Adrenal gland (tissue), 12 donors: ENCODE results near the gene CNTNAP2. TPM values are rescaled to one million over a fixed set of nuclear protein-coding genes. Genes with fewer than 3 reads are reported as not detected.

ENCODE experiments used
- DNase-seq, 7 donors: peaks; one replicate each; pipeline ENCODE4 v3.0.0-alpha.2; 2019 to 2020
- H3K27ac ChIP-seq, 5 donors: fragments of 200-600 bp; sonication (generic) in 4 of 5; 1 replicate in 3 of 5; 2 replicates in 2 of 5; pipeline versions ENCODE4 v1.5.1 to v1.8.0; 2016 to 2020; ENCODE audit warnings: mild to moderate bottlenecking in 1 of 5
- H3K27me3 ChIP-seq: fragments of 200-600 bp; 2 replicates; pipeline ENCODE4 v1.8.0; 2021
- H3K36me3 ChIP-seq, 2 donors: fragments of 200-600 bp; replicated peaks in 1 of 2; 1 replicate in 1 of 2; 2 replicates in 1 of 2; pipeline versions ENCODE4 v1.5.1 to v1.8.0; 2018 to 2022
- H3K4me1 ChIP-seq, 2 donors: fragments of 200-600 bp; replicated peaks in 1 of 2; 1 replicate in 1 of 2; 2 replicates in 1 of 2; pipeline versions ENCODE4 v1.5.1 to v1.8.0; 2018 to 2021
- H3K4me3 ChIP-seq, 4 donors: fragments of 200-600 bp; sonication (generic) in 3 of 4; one replicate each; pipeline ENCODE4 v1.5.1; 2016 to 2018
- H3K9me3 ChIP-seq, 3 donors: fragments of 200-600 bp; sonication (generic) in 1 of 3; replicated peaks in 1 of 3; 1 replicate in 2 of 3; 2 replicates in 1 of 3; pipeline versions ENCODE4 v1.5.1 to v1.8.0; 2016 to 2021
- POLR2A ChIP-seq, 2 donors: fragments of 450-650 bp; IDR thresholded peaks; one replicate each; pipeline ENCODE4 v1.6.1; 2017; ENCODE audit warnings: antibody characterized with exemption in 2 of 2, mild to moderate bottlenecking in 2 of 2, moderate library complexity in 1 of 2
- WGBS, 4 donors: extraction: QIAGEN DNeasy Blood & Tissue Kit in 2 of 4; methylation state at CpG; one replicate each; pipeline versions ENCODE4 v1.1.5 to v1.1.7; 2013 to 2017; 5-methylcytosine and 5-hydroxymethylcytosine counted together
- intact Hi-C, 2 donors: fragments of 100-400 bp; cut with DNase I; formaldehyde crosslinking; loops; one replicate each; pipeline versions ENCODE4 v1.14.1 to v1.15.0; 2022 to 2023
- polyA plus RNA-seq, 3 donors: library from polyadenylated mRNA; stranded (reverse); fragments of 200-250 nt in 2 of 3; fragments of 350-450 nt in 1 of 3; fragmentation: Illumina TruSeq in 1 of 3; extraction: RNeasy Lipid Tissue Mini Kit (QIAGEN cat#74804) in 1 of 3; gene quantifications; one replicate each; pipeline ENCODE4 v1.2.3, GENCODE V29; 2013 to 2014
- total RNA-seq, 9 donors: library from RNA; depleted of rRNA in 4 of 9; stranded (reverse); fragments of >200 nt in 4 of 9; fragments of 120-200 nt in 1 of 9; fragmentation: NEBNext Ultra II Directional in 1 of 9; extraction: Animal tissue kit (Norgen Biotek cat#: 25700) in 1 of 9; gene quantifications; one replicate each; pipeline versions ENCODE4 v1.1.0 to v1.2.4, GENCODE V29; 2013 to 2023
- TF ChIP-seq, protein P1 (sequence below), 6 experiments: fragments of 450-650 bp in 4 of 6; fragments of 200-600 bp in 2 of 6; sonication (generic) in 1 of 6; IDR thresholded peaks; 1 replicate in 5 of 6; 2 replicates in 1 of 6; pipeline versions ENCODE4 v1.5.1 to v1.8.0; 2016 to 2021; ENCODE audit warnings: antibody characterized with exemption in 6 of 6, mild to moderate bottlenecking in 2 of 6, moderate library complexity in 1 of 6
- donor health status: healthy with polysubstance abuse.
- donor health status: Bipolar disorder and iron deficiency.
- donor health status: DM: yes; HTN: yes; CAD: no.
- donor health status: DM: no; HTN: no; CAD: no.
- donor health status: DM: no; HTN: no; CAD: no.
- donor health status: DM: yes; HTN: yes; CAD: no.

CNTNAP2 gene
- total and polyA plus RNA-seq, 12 donors = 0.14 to 6.3 (median 1.8) TPM; not detected in 2

DNA sequence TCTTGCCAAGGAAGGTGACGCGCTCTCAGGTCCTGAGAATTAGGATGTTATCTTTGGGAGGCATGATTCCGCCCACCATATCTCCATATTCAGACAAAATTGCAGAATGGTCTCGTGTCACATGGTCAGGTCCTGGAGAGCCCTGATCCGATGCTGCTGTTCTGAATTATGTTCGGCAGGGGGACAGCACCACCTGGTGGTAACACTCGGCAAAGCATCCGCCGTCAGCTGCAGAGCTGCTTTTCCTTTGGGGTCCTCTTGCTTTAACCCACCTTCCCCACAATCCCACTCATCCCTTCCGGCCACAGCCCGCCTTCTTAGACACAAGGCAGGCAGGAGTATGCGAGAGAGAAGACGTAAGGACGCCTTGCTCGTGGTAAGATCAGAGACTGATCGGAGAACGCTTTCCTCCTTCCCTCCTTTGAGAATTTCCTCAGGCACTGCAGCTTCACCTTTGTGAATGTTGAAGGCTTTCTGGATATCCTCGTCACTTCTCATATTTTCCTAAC lies 2146.2 kb downstream of the CNTNAP2 start:
- Histone ChIP-seq H3K9me3 (no peaks in the 10 kb centered on the region), H3K27ac (no peak overlapping the region), H3K27me3 (no peaks in the 10 kb centered on the region), H3K36me3 (no peaks in the 10 kb centered on the region), H3K4me3 (no peak overlapping the region), H3K4me1 (peaks cover 0 to 7% of the 10 kb centered on the region in 2 donors)
- intact Hi-C loops = no loop called here
- TF ChIP-seq, protein P1, sequence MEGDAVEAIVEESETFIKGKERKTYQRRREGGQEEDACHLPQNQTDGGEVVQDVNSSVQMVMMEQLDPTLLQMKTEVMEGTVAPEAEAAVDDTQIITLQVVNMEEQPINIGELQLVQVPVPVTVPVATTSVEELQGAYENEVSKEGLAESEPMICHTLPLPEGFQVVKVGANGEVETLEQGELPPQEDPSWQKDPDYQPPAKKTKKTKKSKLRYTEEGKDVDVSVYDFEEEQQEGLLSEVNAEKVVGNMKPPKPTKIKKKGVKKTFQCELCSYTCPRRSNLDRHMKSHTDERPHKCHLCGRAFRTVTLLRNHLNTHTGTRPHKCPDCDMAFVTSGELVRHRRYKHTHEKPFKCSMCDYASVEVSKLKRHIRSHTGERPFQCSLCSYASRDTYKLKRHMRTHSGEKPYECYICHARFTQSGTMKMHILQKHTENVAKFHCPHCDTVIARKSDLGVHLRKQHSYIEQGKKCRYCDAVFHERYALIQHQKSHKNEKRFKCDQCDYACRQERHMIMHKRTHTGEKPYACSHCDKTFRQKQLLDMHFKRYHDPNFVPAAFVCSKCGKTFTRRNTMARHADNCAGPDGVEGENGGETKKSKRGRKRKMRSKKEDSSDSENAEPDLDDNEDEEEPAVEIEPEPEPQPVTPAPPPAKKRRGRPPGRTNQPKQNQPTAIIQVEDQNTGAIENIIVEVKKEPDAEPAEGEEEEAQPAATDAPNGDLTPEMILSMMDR (IDR thresholded peaks at IDR 0.05) = peak; percentile 78 to 97 (median 85)
- no peak for TF ChIP-seq POLR2A (IDR thresholded peaks at IDR 0.05)
- 4 to 8% (median 6%) methylated on average over 18 of the region's 18 CpGs for WGBS, 4 donors
- DNase-seq = peak; percentile 50 to 88 (median 68)

DNA sequence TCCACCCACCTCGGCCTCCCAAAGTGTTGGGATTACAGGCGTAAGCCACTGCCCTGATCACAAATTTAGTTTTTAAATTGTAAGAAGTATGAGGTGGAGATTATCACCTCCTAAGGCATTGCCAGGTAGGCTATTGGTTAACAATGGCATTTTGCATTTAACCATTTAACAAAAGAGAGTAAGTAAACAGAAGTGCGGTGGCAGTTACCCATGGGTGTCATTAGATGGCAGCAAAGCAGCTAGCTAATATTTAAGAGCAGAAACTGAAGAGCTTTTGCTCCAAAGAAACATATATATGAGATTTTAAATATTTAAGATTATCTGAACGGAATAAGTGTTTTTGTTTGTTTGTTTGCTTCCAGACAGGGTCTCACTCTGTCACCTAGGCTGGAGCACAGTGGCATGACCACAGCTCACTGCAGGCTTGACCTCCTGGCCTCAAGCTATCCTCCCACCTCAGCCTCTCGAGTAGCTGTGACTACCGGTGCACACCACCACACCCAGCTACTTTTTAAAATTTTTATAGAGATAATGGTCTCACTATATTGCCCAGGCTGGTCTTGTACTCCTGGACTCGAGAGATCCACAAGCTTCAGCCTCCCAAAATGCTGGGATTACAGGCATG lies 2148.4 kb downstream of the CNTNAP2 start:
- Histone ChIP-seq H3K9me3 (no peaks in the 10 kb centered on the region), H3K4me3 (no peak overlapping the region), H3K27ac (no peak overlapping the region), H3K36me3 (no peaks in the 10 kb centered on the region), H3K4me1 (peaks cover 0 to 7% of the 10 kb centered on the region in 2 donors), H3K27me3 (no peaks in the 10 kb centered on the region)
- TF ChIP-seq, protein P1 (IDR thresholded peaks at IDR 0.05) = peak; percentile 34 to 56 (median 43)
- TF ChIP-seq POLR2A (IDR thresholded peaks at IDR 0.05) = no peak
- intact Hi-C loops = no loop called here
- WGBS, 4 donors = 50 to 58% (median 53%) methylated on average over 7 of the region's 7 CpGs
- DNase-seq = peak in 3 of 7 donors; percentile 21 to 65 (median 28)

DNA sequence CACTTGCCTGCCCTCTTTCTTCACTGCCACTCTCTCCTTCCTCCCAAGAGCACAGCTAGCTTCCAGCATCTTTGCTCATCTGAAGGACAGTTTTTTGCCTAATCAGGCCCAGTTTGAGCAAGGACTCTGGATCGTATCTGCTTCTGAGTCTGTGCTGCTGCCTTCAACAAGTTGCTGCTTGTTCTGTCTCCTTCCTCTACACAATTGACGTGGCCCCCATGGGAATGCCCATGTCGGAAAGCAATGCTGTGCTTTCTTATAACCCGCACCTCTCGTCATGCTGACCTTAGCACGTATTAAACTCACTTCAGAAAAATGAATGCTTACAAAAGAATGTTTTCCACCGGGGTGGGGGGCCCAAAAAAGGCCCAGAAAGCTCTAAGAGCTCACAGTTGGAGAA lies 2149.3 kb downstream of the CNTNAP2 start:
- Histone ChIP-seq H3K4me1 (peaks cover 0 to 7% of the 10 kb centered on the region in 2 donors), H3K9me3 (no peaks in the 10 kb centered on the region), H3K36me3 (no peaks in the 10 kb centered on the region), H3K4me3 (no peak overlapping the region), H3K27me3 (no peaks in the 10 kb centered on the region), H3K27ac (no peak overlapping the region)
- intact Hi-C loops = no loop called here
- no peak for TF ChIP-seq POLR2A (IDR thresholded peaks at IDR 0.05)
- TF ChIP-seq, protein P1 (IDR thresholded peaks at IDR 0.05) = no peak
- DNase-seq = no peak
- WGBS, 4 donors = 61 to 72% (median 67%) methylated on average over 7 of the region's 7 CpGs

DNA sequence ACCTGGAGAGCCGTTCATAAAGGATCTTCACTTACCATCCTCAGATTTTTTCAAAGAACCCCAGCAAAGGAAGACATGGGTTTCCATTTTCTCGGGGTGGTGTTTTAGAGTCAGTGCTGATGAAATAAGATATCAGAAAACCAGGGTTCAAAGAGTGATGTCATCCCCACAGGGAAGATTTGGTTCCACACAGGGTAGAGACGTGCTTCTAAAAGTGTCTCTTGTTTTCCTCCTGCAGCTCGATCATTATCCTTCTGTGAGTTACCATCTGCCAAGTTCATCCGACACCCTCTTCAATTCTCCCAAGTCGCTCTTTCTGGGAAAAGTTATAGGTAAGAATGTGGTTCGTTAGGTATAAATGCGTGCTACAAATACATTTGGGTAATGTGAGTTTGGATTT lies 2150.2 kb downstream of the CNTNAP2 start:
- no peaks in the 10 kb centered on the region for H3K9me3 ChIP-seq
- DNase-seq = no peak
- H3K27ac ChIP-seq = no peak overlapping the region
- no peaks in the 10 kb centered on the region for H3K36me3 ChIP-seq
- no peak for TF ChIP-seq POLR2A (IDR thresholded peaks at IDR 0.05)
- TF ChIP-seq, protein P1 (IDR thresholded peaks at IDR 0.05) = no peak
- peaks cover 0 to 7% of the 10 kb centered on the region in 2 donors for H3K4me1 ChIP-seq
- intact Hi-C loops = no loop called here
- WGBS, 4 donors = 79 to 82% (median 81%) methylated on average over 8 of the region's 8 CpGs
- no peak overlapping the region for H3K4me3 ChIP-seq
- no peaks in the 10 kb centered on the region for H3K27me3 ChIP-seq
